GM11168 (cell line): ENCODE results near the gene DDC.
"Not testable (repeated sequence)": the region's sequence is repeated elsewhere in the genome, so short reads cannot be mapped to it uniquely, and the experiment has no call there.

Experiments used
- in situ Hi-C: fragments of 300-500 bp; cut with MboI; formaldehyde crosslinking; loops from one replicate; pipeline ENCODE4 v1.12.0; 2022; ENCODE audit warnings: low sequenced_read_pairs; ENCODE audit not compliant: unreplicated experiment

The DDC gene

DNA sequence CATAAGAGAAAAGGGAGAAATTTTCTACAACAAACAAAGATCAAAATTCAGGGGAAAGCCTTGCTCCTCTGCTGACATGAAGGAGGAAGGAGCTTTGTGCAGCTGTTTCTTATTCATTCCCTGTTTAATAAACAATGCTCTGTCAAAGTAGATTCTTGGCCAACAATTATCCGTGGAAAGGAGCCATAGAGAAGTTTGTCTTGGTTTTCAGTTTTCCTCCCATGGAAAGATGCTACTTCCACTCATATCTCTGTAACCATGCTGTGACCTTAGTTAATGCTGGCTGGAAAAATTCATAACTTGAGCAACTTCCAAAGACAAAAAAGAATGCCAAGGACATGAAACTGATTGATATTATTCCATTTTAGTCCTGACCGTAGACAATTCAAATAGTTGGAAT lies 8.1 kb downstream of the DDC start:
- in situ Hi-C loops: no loop called here

DNA sequence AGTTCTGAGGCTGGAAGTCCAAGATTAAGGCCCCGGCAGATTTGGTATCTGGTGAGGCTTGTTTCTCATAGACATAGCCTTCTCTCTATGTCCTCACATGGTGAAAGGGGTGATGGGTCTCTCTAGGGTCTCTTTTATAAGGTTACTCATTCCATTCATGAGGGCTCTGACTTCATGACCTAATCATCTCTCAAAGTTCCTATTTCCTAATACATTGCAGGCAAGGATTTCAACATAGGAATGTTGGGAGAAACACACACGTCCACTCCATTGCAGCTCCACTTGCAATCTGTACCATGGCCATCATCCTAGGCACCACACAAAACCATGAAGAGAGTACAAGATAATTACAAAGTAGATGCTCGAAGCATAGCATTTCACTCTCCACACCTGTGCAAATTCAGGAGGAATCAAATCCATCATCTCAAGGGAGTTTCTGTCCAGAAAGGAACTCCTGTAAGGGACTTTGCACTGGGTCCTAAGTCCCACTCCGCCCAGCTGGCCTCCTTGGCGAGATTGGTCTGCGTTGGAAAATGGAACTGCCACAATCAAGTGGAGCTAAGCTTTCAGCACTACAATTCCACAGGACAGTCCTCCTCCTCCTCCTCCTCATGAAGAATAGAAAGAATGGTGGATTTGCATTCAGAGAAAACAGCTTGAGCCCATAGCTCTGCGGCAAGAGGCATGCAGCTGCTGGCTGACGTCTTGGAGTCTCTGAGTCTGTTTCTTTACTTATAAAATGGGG lies 8.8 kb downstream of the DDC start:
- in situ Hi-C loops: no loop called here

DNA sequence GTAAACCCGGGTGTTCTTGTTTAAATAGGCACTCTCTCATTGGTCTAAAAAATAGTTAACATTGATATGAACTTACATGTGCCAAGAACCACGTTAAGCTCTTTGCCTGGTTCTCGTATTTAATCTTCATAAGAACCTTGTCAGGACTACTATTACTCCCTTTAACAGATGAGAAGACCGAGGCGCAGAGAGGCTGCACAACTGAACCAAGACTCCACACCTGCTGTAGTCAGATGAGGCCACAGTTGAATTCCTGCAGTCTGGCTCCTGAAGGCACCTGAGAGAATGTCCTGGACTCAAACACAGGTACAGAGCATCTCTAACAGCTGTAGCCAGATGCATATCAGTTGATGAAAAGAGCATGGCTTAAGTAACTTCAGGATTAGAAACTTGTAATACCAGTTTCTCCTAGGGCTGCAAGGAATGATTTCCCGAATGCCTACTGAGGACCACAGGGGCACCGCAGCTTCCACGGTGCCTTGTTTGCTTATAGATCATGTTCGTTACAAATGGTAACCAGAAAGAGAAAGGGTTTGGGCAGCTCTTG lies 9.5 kb downstream of the DDC start:
- in situ Hi-C loops: no loop called here

DNA sequence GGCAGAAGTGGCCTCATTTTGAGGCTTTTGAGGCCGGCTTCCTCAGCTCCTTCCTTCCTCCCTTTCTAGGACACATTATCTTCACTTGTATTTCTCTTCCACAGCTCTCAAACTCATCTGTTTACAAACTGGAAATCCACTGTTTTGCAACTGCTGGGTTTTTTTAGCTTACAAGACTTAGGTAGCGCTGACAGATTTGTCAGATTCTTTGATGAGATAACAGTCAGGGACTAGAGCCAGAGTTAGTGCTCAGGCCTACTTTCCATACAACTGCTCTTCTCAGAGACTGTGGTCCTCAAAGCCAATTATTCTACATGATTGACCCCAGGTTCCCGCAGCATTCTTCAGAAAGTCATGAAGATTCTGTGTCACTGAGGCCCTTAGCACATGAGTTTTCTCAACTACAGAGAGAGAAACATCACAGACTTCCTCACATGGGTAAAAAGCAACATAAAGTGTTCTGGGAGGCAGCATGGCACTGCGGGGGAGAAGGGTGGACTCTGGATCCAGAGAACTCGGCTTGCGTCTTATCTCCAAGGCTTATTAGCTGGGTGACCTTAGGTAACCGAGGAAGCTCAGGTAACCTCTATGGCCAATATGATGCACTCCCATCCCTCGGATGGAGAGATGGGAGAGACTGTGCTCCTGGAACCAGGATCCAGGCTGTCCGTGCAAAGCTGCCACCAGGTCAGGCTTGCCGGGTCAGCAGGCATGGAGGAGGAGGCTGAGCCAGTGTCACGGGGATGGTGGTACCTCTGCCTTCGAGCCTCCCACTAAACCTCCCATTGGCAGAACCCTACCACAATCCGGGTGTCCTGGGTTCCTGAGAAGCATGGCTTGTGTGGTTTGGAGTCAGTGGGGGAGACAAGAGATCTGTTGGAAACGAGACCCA lies 10.5 kb downstream of the DDC start:
- in situ Hi-C loops: no loop called here

DNA sequence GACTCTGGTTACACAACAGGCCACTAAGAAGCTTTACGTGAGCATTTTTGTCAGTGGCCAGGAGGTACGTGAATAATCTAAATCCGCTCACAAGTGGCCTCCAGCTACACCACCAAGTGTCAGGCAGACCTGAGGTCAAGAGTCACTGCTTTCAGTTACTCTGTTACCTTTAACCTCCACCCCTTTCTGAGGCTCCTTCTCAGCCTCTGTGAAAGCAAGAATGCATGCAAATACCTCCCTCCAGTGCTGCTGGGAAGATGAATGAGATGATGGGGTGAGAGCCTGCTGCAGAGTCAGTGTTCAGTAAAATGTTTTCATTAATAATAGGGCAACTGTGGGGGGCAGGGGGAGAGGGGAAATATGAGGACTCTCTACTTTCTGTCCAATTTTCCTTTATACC lies 11.2 kb downstream of the DDC start:
- in situ Hi-C loops: no loop called here

DNA sequence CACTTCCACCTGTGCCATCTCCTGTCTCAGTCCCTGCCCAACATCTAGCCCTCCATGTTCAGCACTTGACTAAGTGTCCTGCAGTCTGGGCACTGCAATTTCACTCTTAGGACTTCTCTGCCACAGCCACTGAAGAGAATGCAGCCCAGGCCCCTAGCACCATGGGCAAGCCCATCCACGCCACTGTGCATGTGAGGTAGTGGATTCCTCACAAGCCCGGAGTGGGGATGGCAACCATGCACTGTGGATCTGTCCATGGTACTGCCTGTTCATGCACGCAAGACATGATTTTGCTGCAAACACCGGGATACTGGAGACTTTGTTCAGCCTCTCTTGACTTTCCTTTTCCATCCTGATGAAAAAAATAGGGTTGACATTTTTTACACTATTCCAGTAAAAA lies 12.3 kb downstream of the DDC start:
- in situ Hi-C loops: no loop called here

DNA sequence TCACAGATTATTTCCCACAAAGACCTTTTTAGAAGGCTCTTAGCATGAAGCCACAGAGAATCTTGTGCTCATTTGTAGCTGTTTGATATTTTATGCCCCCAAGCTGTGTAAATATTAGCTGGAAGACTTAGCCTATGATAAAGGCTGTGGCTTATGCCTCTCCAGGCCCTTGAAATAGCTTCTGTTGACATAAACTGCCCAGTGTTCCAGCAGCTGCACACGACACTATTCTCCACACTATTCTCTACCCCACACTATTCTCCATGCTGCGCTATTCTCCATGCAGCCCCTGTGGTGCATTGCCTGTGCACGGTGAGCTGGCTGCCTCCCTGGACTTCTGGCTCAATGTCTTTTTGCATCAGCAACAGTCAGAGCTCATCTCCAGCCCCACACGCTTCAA lies 13.1 kb downstream of the DDC start:
- in situ Hi-C loops: no loop called here

DNA sequence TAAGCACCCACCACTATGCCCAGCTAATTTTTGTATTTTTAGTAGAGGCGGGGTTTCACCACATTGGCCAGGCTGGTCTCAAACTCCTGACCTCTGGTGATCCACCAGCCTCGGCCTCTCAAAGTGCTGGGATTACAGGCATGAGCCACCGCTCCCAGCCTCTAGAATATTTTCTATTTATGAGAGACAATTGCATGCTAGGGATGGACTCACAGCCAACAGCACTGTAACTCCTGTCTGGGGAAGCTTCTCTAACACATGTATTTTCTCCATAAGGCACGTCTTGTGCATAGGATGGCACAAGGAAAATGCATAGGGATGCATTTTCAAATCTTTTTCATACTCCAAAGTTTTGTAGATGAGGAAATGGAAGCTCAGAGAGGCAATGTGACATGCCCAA lies 19.6 kb downstream of the DDC start:
- in situ Hi-C loops: not testable (repeated sequence)

DNA sequence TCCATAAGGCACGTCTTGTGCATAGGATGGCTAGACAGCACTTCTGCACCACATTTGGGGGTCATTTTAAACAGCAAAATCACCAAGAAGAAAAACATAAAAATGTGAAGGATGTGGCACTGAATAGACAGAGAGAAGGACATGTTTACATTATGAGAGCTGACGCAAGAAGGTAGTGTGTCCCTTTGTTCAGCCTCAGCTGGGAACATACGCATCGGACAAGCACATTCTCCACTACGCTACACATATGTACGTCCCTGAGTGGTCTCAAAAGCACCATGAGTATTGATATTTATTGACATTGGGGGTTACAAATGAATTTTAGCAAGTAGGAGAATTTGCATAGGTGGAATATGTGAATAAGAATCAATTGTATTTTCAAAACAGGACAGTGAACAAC lies 20.2 kb downstream of the DDC start:
- in situ Hi-C loops: no loop called here

DNA sequence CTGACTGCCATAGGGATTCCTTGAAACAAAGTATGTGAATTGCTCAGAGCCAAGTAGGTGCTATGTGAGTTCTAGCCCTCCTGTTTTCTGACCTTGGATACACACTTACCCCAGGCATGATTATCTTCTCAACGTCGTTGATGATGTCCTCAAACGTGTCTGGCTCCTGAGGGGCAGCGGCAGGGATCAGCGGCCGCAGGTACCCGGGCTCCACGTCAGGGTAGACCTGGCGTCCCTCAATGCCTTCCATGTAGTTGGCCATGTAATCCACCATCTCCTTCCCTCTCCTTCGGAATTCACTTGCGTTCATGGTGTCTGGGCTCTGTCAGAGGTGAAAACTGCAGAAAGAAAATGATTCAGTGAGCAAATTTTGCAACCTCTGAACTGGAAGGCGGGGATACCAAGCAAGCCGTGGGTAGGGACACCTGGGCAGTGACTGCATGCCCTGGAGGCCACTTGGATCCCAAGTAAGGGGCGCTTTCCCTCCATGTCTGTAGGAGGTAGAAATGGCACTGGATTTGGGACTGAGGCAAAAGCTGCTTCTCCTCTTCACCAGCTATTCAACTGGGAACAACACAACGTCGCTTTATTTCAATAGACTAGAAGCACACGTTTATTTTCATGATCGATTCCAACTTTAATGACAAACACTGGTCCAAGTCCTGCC lies 21.3 kb downstream of the DDC start:
- in situ Hi-C loops: no loop called here

DNA sequence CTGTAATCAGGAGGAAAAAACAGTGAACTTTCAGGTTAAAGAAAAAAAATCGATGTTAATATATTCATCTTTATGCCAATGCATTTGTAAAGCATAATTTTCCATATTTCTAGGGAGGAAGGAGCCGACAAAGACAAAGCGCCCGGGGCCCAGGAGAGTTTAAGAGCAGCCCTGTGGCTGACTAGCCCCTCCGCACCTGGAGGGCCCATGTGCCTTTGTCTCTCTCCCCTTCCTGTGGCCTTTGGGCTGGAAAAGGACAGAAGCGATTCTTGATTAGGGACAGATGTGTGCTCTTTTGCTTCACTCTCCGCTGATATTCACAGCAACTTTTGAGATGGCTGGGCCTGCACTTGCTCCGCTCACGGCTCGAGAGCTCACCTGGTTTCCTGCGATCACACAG lies 23.1 kb downstream of the DDC start:
- in situ Hi-C loops: no loop called here

DNA sequence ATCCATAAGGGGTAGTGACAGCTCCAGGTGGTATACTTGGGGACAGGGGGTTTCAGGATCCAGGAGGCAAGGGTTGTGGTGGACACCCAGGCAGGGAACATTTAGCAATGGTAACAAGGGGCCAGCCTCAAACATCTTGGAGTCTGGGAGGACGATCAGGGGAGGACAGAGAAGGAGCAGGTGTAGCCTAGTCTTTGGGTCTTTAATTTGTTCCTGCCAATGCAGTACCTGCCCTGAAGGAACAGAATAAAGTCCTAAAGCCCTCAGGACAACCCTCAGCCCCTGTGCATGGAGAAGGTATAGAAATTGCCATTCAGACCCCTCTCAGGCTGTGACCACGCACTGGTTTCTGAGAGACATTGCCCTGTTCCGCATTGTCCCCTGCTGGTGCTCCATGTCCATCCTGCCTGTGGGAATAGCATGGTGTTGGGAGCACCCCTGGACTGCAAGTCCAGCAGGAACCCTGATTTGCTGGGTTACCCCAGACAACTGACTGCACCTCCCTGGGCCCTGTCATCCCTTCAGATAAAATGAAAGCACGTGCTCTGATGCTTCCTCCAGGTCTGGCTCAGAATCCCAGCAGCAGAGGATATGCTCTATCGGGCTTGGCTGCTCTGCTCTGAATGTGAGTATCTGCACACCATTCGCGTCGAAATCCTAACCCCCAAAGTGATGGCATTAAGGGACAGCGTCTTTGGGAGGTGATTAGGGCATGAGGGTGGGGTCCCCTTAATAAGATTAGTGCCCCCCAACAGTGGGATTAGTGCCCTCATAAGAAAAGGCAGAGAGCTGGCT lies 24.2 kb downstream of the DDC start:
- in situ Hi-C loops: no loop called here

DNA sequence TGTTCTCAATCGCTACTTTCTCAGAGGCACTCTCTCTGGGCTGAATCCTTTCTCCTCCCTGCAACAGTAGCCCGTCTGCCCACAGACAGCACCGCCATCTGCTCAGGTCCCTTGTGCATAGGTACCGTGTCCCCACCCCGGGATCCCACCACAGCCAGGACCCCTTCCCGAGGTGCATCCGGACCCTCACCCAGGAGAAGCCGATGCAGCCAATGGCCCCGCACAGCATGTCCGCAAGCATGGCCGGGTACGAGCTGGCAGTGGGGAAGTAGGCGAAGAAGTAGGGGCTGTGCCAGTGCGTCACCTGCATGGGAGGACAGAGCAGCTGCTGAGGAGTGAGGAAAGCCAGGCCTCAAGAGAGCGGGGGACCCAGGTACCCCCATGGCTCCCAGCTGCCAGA lies 25.5 kb downstream of the DDC start:
- in situ Hi-C loops: no loop called here

DNA sequence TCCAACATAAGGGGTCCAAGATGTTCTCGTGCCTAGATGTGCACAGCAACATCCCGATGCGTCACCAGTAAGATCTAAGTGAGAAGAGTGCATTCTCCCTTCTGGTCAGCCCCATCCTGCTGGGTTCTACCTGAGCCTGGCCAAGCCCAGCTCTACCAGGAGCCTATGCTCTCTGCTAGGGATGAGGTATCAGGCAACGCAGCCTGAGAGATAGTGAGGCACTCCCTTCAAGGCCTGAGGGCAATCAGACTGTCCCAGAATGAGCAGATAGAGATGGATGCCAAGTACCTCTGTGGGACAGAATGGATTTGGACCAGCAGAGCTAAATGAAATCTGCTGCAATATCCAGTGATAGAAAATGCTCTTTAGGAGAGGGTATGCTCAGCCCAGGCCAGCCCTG lies 26.7 kb downstream of the DDC start:
- in situ Hi-C loops: no loop called here

DNA sequence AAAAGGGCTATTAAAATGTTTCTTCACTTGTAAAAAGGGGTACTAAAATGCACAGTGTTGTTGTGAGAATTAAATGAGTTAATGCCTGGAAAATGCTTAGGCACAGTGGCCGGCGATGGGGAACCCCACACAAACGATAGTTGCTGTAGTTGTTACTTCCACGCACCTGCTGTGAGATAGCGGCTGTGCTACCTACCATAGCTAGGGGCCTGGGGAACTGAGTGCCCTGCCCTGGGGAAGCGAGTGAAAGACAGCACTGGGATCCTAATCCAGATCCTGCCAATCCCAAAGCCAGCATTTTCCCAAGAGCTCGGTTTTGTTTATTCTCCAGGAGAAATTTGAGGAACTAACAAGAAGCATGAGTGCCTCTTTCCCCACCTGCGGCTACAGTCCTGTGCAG lies 27.8 kb downstream of the DDC start:
- in situ Hi-C loops: no loop called here

DNA sequence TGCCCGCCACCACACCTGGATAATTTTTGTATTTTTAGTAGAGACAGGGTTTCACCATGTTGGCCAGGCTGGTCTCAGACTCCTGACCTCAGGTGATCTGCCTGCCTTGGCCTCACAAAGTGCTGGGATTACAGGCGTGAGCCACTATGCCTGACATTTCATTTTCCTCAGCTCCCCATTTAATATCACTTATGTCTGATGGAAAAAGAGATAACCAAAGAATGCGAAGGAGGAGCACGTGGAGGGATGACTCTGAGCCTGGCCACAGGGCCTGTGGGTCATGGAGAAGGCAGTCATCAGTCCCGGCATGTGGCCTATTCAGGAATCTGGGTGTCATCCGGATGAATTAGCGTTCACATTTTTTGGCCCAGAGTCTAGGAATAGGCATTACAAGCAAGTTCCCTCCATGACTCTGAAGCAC lies 29.9 kb downstream of the DDC start:
- in situ Hi-C loops: not testable (repeated sequence)

DNA sequence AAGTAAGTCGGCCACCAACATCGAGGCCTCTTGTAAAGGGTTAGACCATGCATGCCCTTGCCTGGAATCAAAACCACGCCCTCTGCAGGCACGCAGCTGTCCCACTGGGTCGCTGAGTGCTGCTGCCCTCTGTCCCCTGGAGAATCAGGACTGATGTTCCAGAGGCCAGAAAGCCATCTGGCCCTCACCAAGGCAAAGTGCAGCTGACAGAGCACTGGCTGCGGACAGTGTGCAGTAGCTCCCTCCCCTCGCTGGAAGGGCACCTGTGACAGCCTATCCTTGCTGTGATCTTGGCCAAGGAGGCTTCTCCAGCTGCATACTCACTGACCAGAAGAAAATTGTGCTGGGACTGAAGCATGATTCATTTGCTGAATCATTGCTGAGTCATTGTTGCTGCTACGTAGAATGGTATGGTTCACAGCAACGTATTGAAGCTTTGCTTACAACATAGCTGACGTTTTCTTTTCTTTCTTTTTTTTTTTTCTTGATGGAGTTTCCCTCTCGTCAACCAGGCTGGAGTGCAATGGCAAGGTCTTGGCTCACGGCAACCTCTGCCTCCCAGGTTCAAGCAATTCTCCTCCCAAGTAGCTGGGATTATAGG lies 30.4 kb downstream of the DDC start:
- in situ Hi-C loops: no loop called here

DNA sequence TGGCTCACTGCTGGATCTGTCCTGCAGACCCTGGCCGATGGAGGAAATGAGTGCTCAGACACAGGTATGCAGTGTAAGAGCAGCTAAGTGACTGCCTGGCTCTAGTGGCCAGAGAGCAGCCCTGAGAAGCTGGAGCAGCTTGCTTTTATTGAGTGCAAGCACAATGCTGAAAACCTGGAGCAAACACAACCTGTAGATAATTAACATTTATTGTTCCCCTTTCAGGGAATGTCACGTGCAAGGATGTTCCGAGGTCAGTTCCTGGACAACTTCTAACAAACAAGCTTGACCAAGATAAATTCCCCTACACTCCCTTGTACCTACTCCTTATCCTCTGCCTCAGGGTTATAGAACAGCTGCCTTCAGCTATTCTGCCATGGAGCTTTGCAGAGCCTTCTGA lies 31.3 kb downstream of the DDC start:
- in situ Hi-C loops: no loop called here

DNA sequence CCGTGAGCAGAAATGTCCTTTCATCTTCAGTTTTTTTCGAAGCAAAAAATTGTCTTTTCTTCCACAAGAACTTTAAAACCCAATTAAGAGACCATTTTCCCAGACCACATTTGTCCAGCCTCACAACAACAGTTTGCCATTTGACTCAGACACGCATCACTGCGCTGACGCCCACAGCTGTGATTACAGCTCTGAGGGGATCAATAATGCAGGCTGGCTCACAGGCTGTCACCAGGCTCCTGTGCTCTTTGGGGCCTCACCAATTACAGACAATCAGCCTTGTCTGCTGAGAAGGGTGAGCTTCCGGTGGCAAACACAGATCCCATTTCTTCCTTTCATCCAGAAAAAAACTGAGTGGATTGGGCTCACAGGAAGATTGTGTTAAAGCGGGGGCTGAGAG lies 33.3 kb downstream of the DDC start:
- in situ Hi-C loops: no loop called here

DNA sequence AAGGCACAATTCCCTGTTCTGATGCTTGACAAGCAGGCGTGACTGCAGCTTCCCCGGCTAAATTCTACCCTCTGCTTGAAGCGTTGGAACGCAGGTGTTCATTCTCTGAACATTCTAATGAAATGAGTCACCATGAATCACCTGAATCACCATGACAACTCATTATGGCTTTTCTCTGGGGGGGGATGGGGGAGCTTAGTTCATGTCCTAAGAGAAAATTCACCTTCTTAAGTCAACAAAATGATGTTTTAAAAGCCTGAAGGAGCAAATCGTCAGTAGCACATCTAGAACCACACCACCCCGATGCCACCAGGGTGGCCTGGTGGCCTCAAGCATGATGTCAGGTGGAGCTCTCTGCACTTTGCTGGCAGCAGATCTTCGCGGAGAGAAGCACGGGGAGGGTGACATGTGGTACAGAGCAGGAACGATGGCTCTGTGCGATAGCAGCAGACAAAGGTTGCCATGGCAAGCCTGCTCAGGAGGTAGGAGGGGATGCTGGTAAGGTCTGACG lies 33.7 kb downstream of the DDC start:
- in situ Hi-C loops: no loop called here
